GM20431 (cell line): ENCODE results near the gene MCM3.

Source experiments
- in situ Hi-C: fragments of 300-500 bp; cut with MseI, MboI; formaldehyde crosslinking; loops from one replicate; pipeline ENCODE4 v1.15.0; 2020; ENCODE audit warnings: low sequenced_read_pairs; ENCODE audit not compliant: unreplicated experiment

The MCM3 gene

GRCh38 chr6:52284460-52285176 lies at the start of gene MCM3:
MCM3 (minus strand) TSS chr6:52284742; CDS start chr6:52284674, 68 bp downstream.
- in situ Hi-C loops = loop anchor here (10.0 to 25.0 kb wide), 2 partner anchors 120 to 378 kb away; partner anchors contain the start of gene TMEM14A

- in situ Hi-C loops = no loop called here
Observed at GRCh38 chr6:52333840-52334200, 49.3 kb upstream of the MCM3 start.

GRCh38 chr6:52331793-52332457 lies 47.4 kb upstream of the MCM3 start:
- in situ Hi-C loops = no loop called here

GRCh38 chr6:52330470-52330869 lies 45.9 kb upstream of the MCM3 start:
- in situ Hi-C loops = no loop called here

- in situ Hi-C loops = no loop called here
Observed at GRCh38 chr6:52328729-52329128, 44.2 kb upstream of the MCM3 start.

GRCh38 chr6:52328303-52328662 lies 43.7 kb upstream of the MCM3 start:
- in situ Hi-C loops = no loop called here

- in situ Hi-C loops = no loop called here
Observed at GRCh38 chr6:52326540-52327364, 42.2 kb upstream of the MCM3 start.

- in situ Hi-C loops = no loop called here
Observed at GRCh38 chr6:52325695-52326471, 41.3 kb upstream of the MCM3 start.

- in situ Hi-C loops = no loop called here
Observed at GRCh38 chr6:52324189-52324588, 39.6 kb upstream of the MCM3 start.

- in situ Hi-C loops = no loop called here
Observed at GRCh38 chr6:52317841-52318581, 33.5 kb upstream of the MCM3 start.

GRCh38 chr6:52317211-52317610 lies 32.7 kb upstream of the MCM3 start:
- in situ Hi-C loops = no loop called here

- in situ Hi-C loops = no loop called here
Observed at GRCh38 chr6:52314752-52315151, 30.2 kb upstream of the MCM3 start.

GRCh38 chr6:52312461-52312860 lies 27.9 kb upstream of the MCM3 start:
- in situ Hi-C loops = no loop called here

GRCh38 chr6:52310932-52311331 lies 26.4 kb upstream of the MCM3 start:
- in situ Hi-C loops = no loop called here

GRCh38 chr6:52307900-52308372 lies 23.4 kb upstream of the MCM3 start:
- in situ Hi-C loops = no loop called here

- in situ Hi-C loops = no loop called here
Observed at GRCh38 chr6:52306972-52307870, 22.7 kb upstream of the MCM3 start.

- in situ Hi-C loops = no loop called here
Observed at GRCh38 chr6:52305948-52306767, 21.6 kb upstream of the MCM3 start.

- in situ Hi-C loops = no loop called here
Observed at GRCh38 chr6:52305411-52305810, 20.9 kb upstream of the MCM3 start.
